Natural killer cell treated with Interleukin-12 subunit alpha and Interleukin-12 subunit beta and Interleukin-15 and Interleukin-18, amount 100 ng/mL, for 72 hours (primary cell): ENCODE results near the gene PCGF1. TPM values are rescaled to one million over a fixed set of nuclear protein-coding genes. Genes with fewer than 3 reads are reported as not detected.

Experiments
- ATAC-seq, 2 donors: fragments of 150-1000 bp; cut with Tn5 transposase in 1 of 2; sonication (Bioruptor Pico), chemical (Tn5 transposase) in 1 of 2; 2 replicates each; pipeline ENCODE4 v1.10.0; 2021
- DNase-seq: peaks from one replicate; pipeline ENCODE4 v3.0.0; 2022; ENCODE audit warnings: low spot score
- H3K27ac Mint-ChIP-seq, 2 donors: 1 replicate in 1 of 2; 2 replicates in 1 of 2; pipeline ENCODE4 v1.8.0; 2022; ENCODE audit warnings: mixed read lengths in 2 of 2, mild to moderate bottlenecking in 1 of 2, moderate library complexity in 1 of 2
- H3K27me3 Mint-ChIP-seq, 2 donors: 1 replicate in 1 of 2; 2 replicates in 1 of 2; pipeline ENCODE4 v1.8.0; 2022; ENCODE audit warnings: mixed read lengths in 2 of 2
- H3K36me3 Mint-ChIP-seq: one replicate; pipeline ENCODE4 v1.8.0; 2022; ENCODE audit warnings: mixed read lengths
- H3K4me1 Mint-ChIP-seq, 2 donors: 1 replicate in 1 of 2; 2 replicates in 1 of 2; pipeline ENCODE4 v1.8.0; 2022; ENCODE audit warnings: low read depth in 2 of 2, mixed read lengths in 2 of 2, mild to moderate bottlenecking in 1 of 2
- H3K4me3 Mint-ChIP-seq: one replicate; pipeline ENCODE4 v1.8.0; 2022; ENCODE audit warnings: mixed read lengths
- H3K9me3 Mint-ChIP-seq: 2 replicates; pipeline ENCODE4 v1.8.0; 2022; ENCODE audit warnings: mixed read lengths
- total RNA-seq, 2 donors: library from RNA; stranded (reverse); gene quantifications; one replicate each; pipeline ENCODE4 v1.2.3, GENCODE V29; 2022

The PCGF1 gene
- total RNA-seq, 2 donors from 2014 or later = 31.3 to 41.3 TPM

DNA sequence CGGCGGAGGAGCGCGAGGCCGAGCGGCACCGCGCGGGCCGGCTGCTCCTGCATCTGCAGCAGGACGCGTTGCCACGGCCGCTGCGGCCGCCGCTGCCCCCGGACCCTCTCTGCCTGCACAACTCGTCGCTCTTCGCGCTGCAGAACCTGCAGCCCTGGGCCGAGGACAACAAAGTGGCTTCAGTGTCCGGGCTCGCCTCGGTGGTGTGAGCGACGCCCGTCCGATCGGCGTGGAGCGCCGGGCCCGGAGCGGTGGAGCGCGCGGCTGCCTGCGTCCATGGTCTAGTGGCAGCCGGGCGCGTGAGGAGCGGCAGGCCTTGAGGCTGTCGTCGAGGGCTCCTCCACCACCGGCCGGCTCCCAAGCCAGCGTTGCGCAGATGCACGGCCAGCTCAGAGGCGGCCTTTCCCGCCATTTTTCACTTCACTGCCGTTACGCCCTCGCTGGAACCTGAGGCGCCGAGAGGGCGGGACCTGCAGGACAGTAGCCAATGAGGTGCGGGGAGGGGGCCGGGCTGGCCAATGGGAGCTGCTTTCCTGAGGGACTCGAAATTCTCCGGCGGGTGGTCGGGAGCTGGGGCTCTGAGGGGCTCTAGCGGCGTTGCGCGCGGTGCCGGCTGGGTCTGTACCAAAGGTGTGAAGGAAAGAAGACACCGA lies 8.6 kb upstream of the PCGF1 start:
- ATAC-seq (peak; percentile 81 to 91), DNase-seq (peak; percentile 80)
- Mint-ChIP-seq H3K4me1 (peaks cover 7 to 12% of the 10 kb centered on the region in 2 donors), H3K4me3 (peak overlapping the region; percentile 60), H3K27ac (peak overlapping the region in 1 of 2 donors; percentile 66), H3K36me3 (no peaks in the 10 kb centered on the region), H3K9me3 (no peaks in the 10 kb centered on the region), H3K27me3 (peaks cover 41 to 61% of the 10 kb centered on the region in 2 donors)

DNA sequence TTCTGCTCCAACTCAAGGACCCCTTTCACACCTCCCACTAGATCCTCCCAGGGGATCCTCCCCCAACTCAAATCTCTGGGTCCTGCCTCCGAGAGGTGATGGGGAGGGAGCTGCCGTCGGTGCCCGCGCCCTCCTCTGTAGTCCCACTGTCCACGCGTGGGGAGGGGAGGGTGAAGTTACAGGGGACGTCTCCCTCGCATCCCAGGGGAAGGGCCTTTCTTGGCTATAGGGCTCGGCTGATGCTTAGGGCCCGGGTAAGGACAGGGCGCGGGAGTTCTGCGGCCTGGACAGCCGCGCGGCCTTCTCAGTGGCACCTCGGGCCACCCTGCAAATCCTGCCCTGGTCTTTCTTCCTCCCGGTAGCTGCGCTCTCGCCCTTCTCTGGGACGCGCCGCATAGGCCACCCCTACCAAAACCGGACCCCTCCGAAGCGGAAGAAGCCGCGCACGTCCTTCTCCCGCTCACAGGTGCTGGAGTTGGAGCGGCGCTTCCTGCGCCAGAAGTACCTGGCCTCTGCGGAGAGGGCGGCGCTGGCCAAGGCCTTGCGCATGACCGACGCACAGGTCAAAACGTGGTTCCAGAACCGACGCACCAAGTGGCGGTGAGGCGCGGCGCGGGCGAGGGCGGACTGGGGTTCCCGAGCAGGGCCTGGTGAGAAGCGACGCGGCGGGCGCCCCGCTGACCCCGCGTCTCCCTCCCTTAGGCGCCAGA lies 7.9 kb upstream of the PCGF1 start:
- peak in 1 of 2 donors; percentile 35 for ATAC-seq

DNA sequence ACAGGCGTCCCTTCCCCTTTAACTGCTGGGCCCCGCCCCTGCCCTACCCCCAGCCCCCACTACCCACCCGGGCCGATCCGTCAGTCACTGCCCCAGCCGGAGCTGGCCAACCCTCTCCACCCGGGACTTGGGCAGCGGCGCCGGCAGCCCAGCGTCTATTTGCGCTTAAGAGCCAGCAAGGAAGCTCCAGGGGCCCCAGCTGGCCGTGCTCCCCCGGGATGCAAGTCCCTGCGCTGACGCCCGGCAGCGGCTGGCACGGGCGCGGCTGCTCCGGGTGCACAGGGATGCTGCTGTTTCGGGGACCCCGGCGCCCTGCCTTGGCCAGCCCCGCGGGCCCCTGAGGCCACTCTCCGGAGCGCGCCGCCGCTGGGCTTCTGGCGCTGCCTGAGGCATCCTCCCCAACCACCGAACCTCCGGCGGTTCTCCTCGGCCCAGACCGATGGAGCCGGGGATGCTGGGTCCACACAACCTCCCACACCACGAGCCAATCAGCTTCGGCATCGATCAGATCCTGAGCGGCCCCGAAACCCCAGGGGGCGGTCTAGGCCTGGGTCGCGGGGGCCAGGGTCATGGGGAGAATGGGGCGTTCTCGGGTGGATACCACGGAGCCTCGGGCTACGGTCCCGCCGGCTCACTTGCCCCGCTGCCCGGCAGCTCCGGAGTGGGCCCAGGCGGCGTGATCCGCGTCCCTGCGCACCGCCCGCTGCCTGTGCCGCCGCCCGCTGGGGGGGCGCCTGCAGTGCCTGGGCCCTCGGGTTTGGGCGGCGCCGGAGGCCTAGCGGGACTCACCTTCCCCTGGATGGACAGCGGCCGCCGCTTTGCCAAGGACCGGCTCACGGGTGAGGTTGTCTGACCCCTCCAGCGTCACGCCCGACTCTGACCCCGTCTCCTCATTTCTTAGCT lies 7.1 kb upstream of the PCGF1 start, which contains the start of gene TLX2:
Gene TLX2, plus strand, starts transcription at position 83 of the 903 bp plus-strand sequence. Its CDS starts 357 bp downstream, at position 440.
- no peak for ATAC-seq
- Mint-ChIP-seq H3K27ac (no peak within 1 kb of the TSS), H3K4me3 (peak within 1 kb of the TSS; percentile 60), H3K9me3 (no peaks in the 10 kb centered on the region), H3K36me3 (no peaks in the 10 kb centered on the region), H3K4me1 (peaks cover 7 to 16% of the 10 kb centered on the region in 2 donors), H3K27me3 (peaks cover 39 to 65% of the 10 kb centered on the region in 2 donors)
- DNase-seq = no peak

More for the DNA sequence above, 7.9 kb upstream of the PCGF1 start:
- Mint-ChIP-seq H3K4me1 (peaks cover 7 to 15% of the 10 kb centered on the region in 2 donors), H3K4me3 (peak overlapping the region; percentile 60), H3K27ac (no peak overlapping the region), H3K27me3 (peaks cover 42 to 65% of the 10 kb centered on the region in 2 donors), H3K9me3 (no peaks in the 10 kb centered on the region), H3K36me3 (no peaks in the 10 kb centered on the region)
- DNase-seq = no peak

GRCh38 chr2:74513605-74514367 lies 6.3 kb upstream of the PCGF1 start:
- ATAC-seq (no peak), DNase-seq (no peak)
- Mint-ChIP-seq H3K27me3 (peaks cover 37 to 61% of the 10 kb centered on the region in 2 donors), H3K9me3 (no peaks in the 10 kb centered on the region), H3K4me3 (no peak overlapping the region), H3K4me1 (peaks cover 7 to 17% of the 10 kb centered on the region in 2 donors), H3K36me3 (no peaks in the 10 kb centered on the region), H3K27ac (no peak overlapping the region)

GRCh38 chr2:74512744-74513604 lies 5.5 kb upstream of the PCGF1 start:
- peaks cover 33 to 53% of the 10 kb centered on the region in 2 donors for H3K27me3 Mint-ChIP-seq
- no peak for DNase-seq
- H3K9me3 Mint-ChIP-seq = no peaks in the 10 kb centered on the region
- H3K4me1 Mint-ChIP-seq = peaks cover 16 to 25% of the 10 kb centered on the region in 2 donors
- no peak overlapping the region for H3K27ac Mint-ChIP-seq
- H3K36me3 Mint-ChIP-seq = no peaks in the 10 kb centered on the region
- no peak overlapping the region for H3K4me3 Mint-ChIP-seq
- no peak for ATAC-seq

- no peak for ATAC-seq
- H3K36me3 Mint-ChIP-seq = peaks cover 4% of the 10 kb centered on the region
- no peak for DNase-seq
- no peaks in the 10 kb centered on the region for H3K9me3 Mint-ChIP-seq
- peaks cover 28 to 34% of the 10 kb centered on the region in 2 donors for H3K4me1 Mint-ChIP-seq
- H3K4me3 Mint-ChIP-seq = no peak overlapping the region
- peaks cover 20 to 36% of the 10 kb centered on the region in 2 donors for H3K27me3 Mint-ChIP-seq
- H3K27ac Mint-ChIP-seq = no peak overlapping the region
Measured at GRCh38 chr2:74511104-74511989, 3.9 kb upstream of the PCGF1 start.

- H3K4me3 Mint-ChIP-seq = peak overlapping the region; percentile 5
- DNase-seq = no peak
- H3K36me3 Mint-ChIP-seq = peaks cover 4% of the 10 kb centered on the region
- H3K27ac Mint-ChIP-seq = no peak overlapping the region
- H3K4me1 Mint-ChIP-seq = peaks cover 32 to 37% of the 10 kb centered on the region in 2 donors
- ATAC-seq = no peak
- H3K9me3 Mint-ChIP-seq = no peaks in the 10 kb centered on the region
- H3K27me3 Mint-ChIP-seq = peaks cover 18 to 33% of the 10 kb centered on the region in 2 donors
Measured at GRCh38 chr2:74510272-74510671, 2.8 kb upstream of the PCGF1 start.

GRCh38 chr2:74507926-74508520 lies 528 bp upstream of the PCGF1 start:
- peaks cover 15 to 29% of the 10 kb centered on the region in 2 donors for H3K27me3 Mint-ChIP-seq
- H3K27ac Mint-ChIP-seq = peak overlapping the region; percentile 99
- no peaks in the 10 kb centered on the region for H3K9me3 Mint-ChIP-seq
- ATAC-seq = no peak
- DNase-seq = no peak
- H3K4me1 Mint-ChIP-seq = peaks cover 48 to 50% of the 10 kb centered on the region in 2 donors
- peak overlapping the region; percentile 96 for H3K4me3 Mint-ChIP-seq
- peaks cover 12% of the 10 kb centered on the region for H3K36me3 Mint-ChIP-seq

DNA sequence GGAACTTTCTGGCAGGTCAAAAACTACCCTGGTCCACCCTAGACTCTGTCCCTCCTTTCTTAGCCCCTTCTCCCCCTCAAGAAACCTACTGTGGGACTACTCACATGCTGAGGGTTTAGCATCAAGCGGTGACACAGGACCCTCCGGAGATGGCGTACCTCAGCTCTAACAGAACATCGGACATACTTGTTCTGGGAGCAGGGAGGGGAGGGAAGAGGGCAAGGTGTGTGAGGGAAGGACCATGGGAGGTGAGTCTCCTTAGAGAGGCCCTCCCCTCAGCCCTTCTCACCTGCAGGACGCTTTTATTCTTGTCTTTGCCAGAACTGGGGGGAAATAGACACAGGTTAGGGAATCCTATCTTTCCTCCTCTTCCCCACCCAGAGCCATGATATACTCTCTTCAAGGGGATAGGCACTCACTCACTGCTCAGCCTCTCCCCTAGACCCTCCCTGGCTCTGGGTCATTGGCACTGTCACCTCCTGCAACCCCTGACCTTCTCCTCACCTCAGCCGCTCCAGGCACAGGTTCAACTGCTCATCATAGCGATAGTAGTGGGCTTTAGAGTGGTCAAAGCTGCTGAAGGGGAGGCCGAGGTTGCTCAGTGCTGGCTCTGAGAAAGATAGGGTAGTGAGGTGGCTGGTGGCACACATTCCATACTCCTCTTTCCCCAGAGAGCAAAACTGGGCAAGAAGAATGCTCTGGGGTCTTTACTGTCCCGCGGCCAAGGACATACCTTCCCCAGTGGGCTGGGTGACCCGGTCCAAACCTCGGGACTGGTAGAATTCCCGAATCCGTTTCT lies 1.8 kb downstream of the PCGF1 start:
- no peaks in the 10 kb centered on the region for H3K9me3 Mint-ChIP-seq
- H3K36me3 Mint-ChIP-seq = peaks cover 12% of the 10 kb centered on the region
- no peak for ATAC-seq
- peak overlapping the region; percentile 79 for H3K4me3 Mint-ChIP-seq
- H3K4me1 Mint-ChIP-seq = peaks cover 59 to 62% of the 10 kb centered on the region in 2 donors
- H3K27ac Mint-ChIP-seq = peak overlapping the region; percentile 93 to 99
- peak; percentile 49 for DNase-seq
- peaks cover 8 to 14% of the 10 kb centered on the region in 2 donors for H3K27me3 Mint-ChIP-seq

- H3K9me3 Mint-ChIP-seq = no peaks in the 10 kb centered on the region
- peaks cover 1 to 4% of the 10 kb centered on the region in 2 donors for H3K27me3 Mint-ChIP-seq
- peak overlapping the region; percentile 64 to 93 for H3K27ac Mint-ChIP-seq
- H3K4me3 Mint-ChIP-seq = peak overlapping the region; percentile 79
- DNase-seq (peak; percentile 23), ATAC-seq (no peak)
- H3K36me3 Mint-ChIP-seq = peaks cover 12% of the 10 kb centered on the region
- H3K4me1 Mint-ChIP-seq = peaks cover 59% of the 10 kb centered on the region in 2 donors
Measured at GRCh38 chr2:74504591-74504990, 2.9 kb downstream of the PCGF1 start.
